ENCODE data around the gene AP1G1. TPM values are rescaled to one million over a fixed set of nuclear protein-coding genes. Genes with fewer than 3 reads are reported as not detected.

Gene AP1G1
- total and polyA plus RNA-seq, 8 donors = 67.0 to 100 (median 79.1) TPM

- H3K4me3 ChIP-seq = no peak overlapping the region
- DNase-seq (peak in 1 of 4 donors; percentile 31), ATAC-seq (peak; percentile 69)
- TF ChIP-seq CTCF (IDR thresholded peaks at IDR 0.05) = no peak
- intact Hi-C loops (cut with DNase I) = no loop called here
- H3K9me3 ChIP-seq = no peaks in the 10 kb centered on the region
- H3K4me1 ChIP-seq = peaks cover 0 to 6% of the 10 kb centered on the region in 2 donors
- H3K27ac ChIP-seq = no peak overlapping the region
- H3K27me3 ChIP-seq = no peaks in the 10 kb centered on the region
- peaks cover 0 to 39% of the 10 kb centered on the region in 2 donors for H3K36me3 ChIP-seq
Measured at GRCh38 chr16:71781741-71782140, 26.9 kb downstream of the AP1G1 start.

DNA sequence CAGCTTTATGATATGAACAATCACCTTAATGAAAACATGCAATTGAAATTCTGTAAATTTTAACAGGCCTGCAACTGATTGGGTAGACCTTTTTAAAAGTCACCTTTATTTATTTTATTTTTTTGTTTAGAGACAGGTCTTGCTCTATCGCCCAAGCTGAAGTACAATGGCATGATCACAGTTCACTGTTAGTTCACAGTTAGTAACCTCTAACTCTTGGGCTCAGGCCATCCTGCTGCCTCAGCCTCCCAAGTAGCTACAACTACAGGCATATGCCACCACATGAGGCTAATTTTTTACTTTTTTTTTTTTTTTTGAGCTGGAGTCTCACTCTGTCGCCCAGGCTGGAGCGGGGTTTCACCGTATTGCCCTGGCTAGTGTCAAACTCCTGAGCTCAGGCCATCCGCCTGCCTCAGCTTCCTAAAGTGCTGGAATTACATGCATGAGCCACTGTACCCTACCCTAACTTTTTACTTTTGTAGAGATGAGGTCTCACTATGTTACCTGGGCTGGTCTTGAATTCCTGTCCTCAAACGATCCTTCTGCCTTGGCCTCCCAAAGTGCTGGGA, 28.0 kb downstream of the AP1G1 start:
- Histone ChIP-seq H3K27ac (no peak overlapping the region), H3K9me3 (no peaks in the 10 kb centered on the region), H3K36me3 (peaks cover 0 to 29% of the 10 kb centered on the region in 2 donors), H3K4me3 (no peak overlapping the region), H3K4me1 (peaks cover 0 to 6% of the 10 kb centered on the region in 2 donors), H3K27me3 (no peaks in the 10 kb centered on the region)
- intact Hi-C loops (cut with DNase I) = no loop called here
- TF ChIP-seq CTCF (IDR thresholded peaks at IDR 0.05) = no peak
- no peak for ATAC-seq
- no peak for DNase-seq

- intact Hi-C loops (cut with DNase I) = no loop called here
- peak overlapping the region in 1 of 2 donors; percentile 29 for H3K27ac ChIP-seq
Measured at GRCh38 chr16:71778780-71779179, 29.9 kb downstream of the AP1G1 start.

GRCh38 chr16:71777329-71777728, 31.3 kb downstream of the AP1G1 start:
- H3K4me3 ChIP-seq = no peak overlapping the region
- intact Hi-C loops (cut with DNase I) = no loop called here
- TF ChIP-seq CTCF (IDR thresholded peaks at IDR 0.05) = no peak
- no peak overlapping the region for H3K27ac ChIP-seq
- ATAC-seq (no peak), DNase-seq (no peak)
- peaks cover 0 to 6% of the 10 kb centered on the region in 2 donors for H3K4me1 ChIP-seq
- no peaks in the 10 kb centered on the region for H3K27me3 ChIP-seq
- H3K9me3 ChIP-seq = no peaks in the 10 kb centered on the region
- peaks cover 0 to 41% of the 10 kb centered on the region in 2 donors for H3K36me3 ChIP-seq

More at GRCh38 chr16:71778780-71779179, 29.9 kb downstream of the AP1G1 start:
- peaks cover 0 to 6% of the 10 kb centered on the region in 2 donors for H3K4me1 ChIP-seq
- ATAC-seq (peak; percentile 82), DNase-seq (peak in 1 of 4 donors; percentile 10)
- H3K27me3 ChIP-seq = no peaks in the 10 kb centered on the region
- no peak overlapping the region for H3K4me3 ChIP-seq
- no peaks in the 10 kb centered on the region for H3K9me3 ChIP-seq
- TF ChIP-seq CTCF (IDR thresholded peaks at IDR 0.05) = no peak
- H3K36me3 ChIP-seq = peaks cover 0 to 27% of the 10 kb centered on the region in 2 donors

DNA sequence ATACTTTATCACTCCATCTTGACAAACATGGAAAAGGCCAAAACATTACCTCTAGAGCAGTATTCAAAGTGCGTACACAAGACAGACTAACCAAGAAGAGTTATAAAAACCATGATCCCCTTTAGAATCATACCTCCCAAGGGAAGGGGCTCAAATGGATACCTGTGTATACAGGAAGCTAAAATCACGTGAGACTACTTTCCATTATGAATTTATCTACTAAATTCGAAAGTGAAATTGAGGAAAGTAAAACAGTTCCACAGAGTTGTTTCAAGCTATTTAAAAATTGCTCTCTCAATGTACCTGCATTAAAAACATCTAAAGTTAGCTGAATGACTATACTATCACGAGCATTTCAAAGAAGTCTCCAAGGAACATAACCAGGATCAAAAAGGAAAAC, 32.7 kb downstream of the AP1G1 start:
- H3K27ac ChIP-seq = no peak overlapping the region
- H3K36me3 ChIP-seq = peaks cover 3 to 54% of the 10 kb centered on the region in 2 donors
- no peak for TF ChIP-seq CTCF (IDR thresholded peaks at IDR 0.05)
- no peak overlapping the region for H3K4me3 ChIP-seq
- H3K4me1 ChIP-seq = no peaks in the 10 kb centered on the region
- H3K9me3 ChIP-seq = no peaks in the 10 kb centered on the region
- no peaks in the 10 kb centered on the region for H3K27me3 ChIP-seq
- DNase-seq (no peak), ATAC-seq (no peak)
- intact Hi-C loops (cut with DNase I) = no loop called here

Data from left lung (tissue), 10 donors.